ENCODE results near the gene PPP1R15B. TPM values are rescaled to one million over a fixed set of nuclear protein-coding genes. Genes with fewer than 3 reads are reported as not detected.

Gene PPP1R15B
- total and polyA plus RNA-seq, 10 of the 15 experiments (the other 5 are each of a cell fraction or from before 2014, with no cell fraction given) = 13.9 to 38.1 (median 26.5) TPM

GRCh38 chr1:204358605-204359004 is 53.0 kb downstream of the PPP1R15B start:
- Histone ChIP-seq H2AFZ (ENCODE audit: control insufficient read depth, low read depth, low read length) (no peak overlapping the region), H3K36me3 (ENCODE audit: control insufficient read depth in 2 of 2, insufficient read depth in 2 of 2, low read length in 1 of 2) (no peaks in the 10 kb centered on the region), H3K27me3 (replicated peaks in 1 of 2; ENCODE audit: control insufficient read depth in 2 of 2, insufficient read depth in 2 of 2, low read length in 1 of 2) (peaks cover 0 to 2% of the 10 kb centered on the region in 2 experiments; a peak in 2 of 4 replicates), H4K20me1 (ENCODE audit: control insufficient read depth, insufficient read depth) (no peaks in the 10 kb centered on the region), H3K9me3 (replicated peaks; ENCODE audit: control insufficient read depth, insufficient read depth, low read length) (no peaks in the 10 kb centered on the region), H3K4me2 (ENCODE audit: control insufficient read depth, insufficient read depth) (no peak overlapping the region), H3K4me3 (no peak overlapping the region), H3K9ac (ENCODE audit: control insufficient read depth, insufficient read depth, low read length) (no peak overlapping the region), H3K79me2 (ENCODE audit: control insufficient read depth, insufficient read depth, low read length) (no peaks in the 10 kb centered on the region), H3K4me1 (ENCODE audit: control insufficient read depth, insufficient read depth, low read length) (peaks cover 5% of the 10 kb centered on the region), H3K27ac (ENCODE audit: control insufficient read depth, insufficient read depth) (no peak overlapping the region)
- ChIA-PET RAD21 (ENCODE audit: unreplicated experiment) (interaction anchor here (1.6 to 7.2 kb wide), 3 partner anchors 40 to 196 kb away, joined by 5 to 72 read pairs (median 57); no protein-coding TSS in a partner anchor), CTCF (interaction anchor here (0.7 to 9.4 kb wide), 7 partner anchors 10 to 195 kb away, joined by 3 to 195 read pairs (median 13); partner anchors contain the start of genes GOLT1A and REN), SMC1A (ENCODE audit: uncharacterized antibody, unreplicated experiment) (interaction anchor here (0.5 to 6.8 kb wide), 3 partner anchors 98 to 502 kb away, joined by 3 to 86 read pairs (median 3); no protein-coding TSS in a partner anchor), POLR2A (interaction anchor here (0.7 kb wide), 1 partner anchor 15 kb away, joined by 4 read pairs; no protein-coding TSS in a partner anchor)
- no TSS peak for BruUV-seq (replicated peaks)
- DNase-seq (ENCODE audit: low read depth, low spot score) (no peak), ATAC-seq (no peak), FAIRE-seq (no peak)
- TF ChIP-seq ZNF384 (IDR thresholded peaks at IDR 0.05; ENCODE audit: borderline replicate concordance, low read depth, low read length) (no peak), TCF12 (IDR thresholded peaks at IDR 0.05; ENCODE audit: low read depth, low read length) (no peak), RFX5 (IDR thresholded peaks at IDR 0.05; ENCODE audit: low read depth, low read length) (no peak), POLR2AphosphoS5 (IDR thresholded peaks at IDR 0.05; ENCODE audit: low read length) (no peak), KDM1A (IDR thresholded peaks at IDR 0.05; ENCODE audit: borderline replicate concordance) (no peak), ZBED1 (IDR thresholded peaks at IDR 0.05; ENCODE audit: borderline replicate concordance) (no peak), SP1 (IDR thresholded peaks at IDR 0.05; ENCODE audit: low read depth, low read length) (no peak), PKNOX1 (IDR thresholded peaks at IDR 0.05) (no peak)
- intact Hi-C loops (cut with micrococcal nuclease; ENCODE audit: unreplicated experiment) = no loop called here
- WGBS (ENCODE audit: insufficient coverage, insufficient replicate concordance, low lambda C conversion rate, missing lambda C conversion rate) = 0% methylated on average over 2 of the region's 5 CpGs
- in situ Hi-C loops (cut with MboI) = no loop called here

Measured in GM12878 (cell line).